ENCODE data around the gene FCER2. TPM values are rescaled to one million over a fixed set of nuclear protein-coding genes. Genes with fewer than 3 reads are reported as not detected.
A peak's percentile ranks its signal among the peaks of the same experiment; 100 is the strongest.
"Not testable (repeated sequence)": the region's sequence is repeated elsewhere in the genome, so short reads cannot be mapped to it uniquely, and the experiment has no call there.

FCER2 gene
- polyA plus RNA-seq (ENCODE audit: insufficient read length in 12 of 12) = 1 to 10 TPM in 1 of 12 donors, under 1 TPM in 9, not detected in 2; 0.27 to 1.8 (median 0.43) TPM
- long read RNA-seq, donor 1 = 0 reads
- long read RNA-seq, donor 2 = 0 reads
- long read RNA-seq, donor 3 = 0 reads
- long read RNA-seq, donor 4 = 0 reads
- long read RNA-seq, donor 5 = 0 reads
- long read RNA-seq, donor 6 = 0 reads
- long read RNA-seq, donor 7 = 0 reads
- long read RNA-seq, donor 8 = 0 reads
- long read RNA-seq, donor 9 = 0 reads
- long read RNA-seq, donor 10 = 0 reads
- long read RNA-seq, donor 11 = 0 reads

DNA sequence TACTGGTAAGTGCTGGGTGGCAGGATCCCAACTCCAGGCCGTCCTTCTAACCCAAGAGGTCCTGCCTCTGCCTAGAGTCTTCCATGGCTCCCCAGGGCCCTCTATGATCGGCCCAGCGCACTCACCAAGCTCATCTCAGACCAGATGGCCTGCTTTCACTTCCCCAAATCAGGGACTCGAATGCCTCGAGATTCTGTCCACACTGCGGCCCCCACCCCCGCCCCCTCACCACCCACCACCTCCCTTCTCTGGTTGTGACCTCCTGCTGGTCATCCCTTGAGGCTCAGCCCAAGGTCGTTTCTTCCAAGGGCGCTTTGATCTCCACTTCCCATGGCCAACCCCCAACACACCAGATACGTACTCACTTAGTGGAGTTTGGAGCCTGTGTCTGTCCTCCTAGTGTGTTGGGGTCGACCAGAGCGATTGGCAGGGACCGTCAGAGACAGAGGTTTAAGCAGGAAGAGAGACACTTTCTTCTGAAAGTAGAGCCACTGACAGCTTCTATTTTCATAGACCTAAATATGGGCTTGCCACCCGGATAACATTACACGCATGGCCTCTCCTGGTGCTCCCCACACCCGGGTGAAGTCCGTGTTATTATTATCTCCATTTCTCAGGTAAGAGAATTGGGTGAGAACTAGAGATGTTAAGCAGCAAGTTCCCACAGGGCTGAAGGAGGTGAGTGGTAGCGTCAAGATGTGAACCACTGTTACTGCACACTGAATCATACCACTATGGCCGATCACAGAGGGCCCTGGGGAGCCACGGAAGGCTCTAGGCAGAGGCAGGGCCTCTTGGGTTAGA lies at the start of gene FCER2:
TSS of gene FCER2 (minus strand) at position 478 of the 804 bp plus-strand sequence. CDS start 2,371 bp downstream, outside the sequence.
- no peak for DNase-seq

- no peak for DNase-seq
Observed at GRCh38 chr19:7751157-7751783, 49.3 kb upstream of the FCER2 start.

DNA sequence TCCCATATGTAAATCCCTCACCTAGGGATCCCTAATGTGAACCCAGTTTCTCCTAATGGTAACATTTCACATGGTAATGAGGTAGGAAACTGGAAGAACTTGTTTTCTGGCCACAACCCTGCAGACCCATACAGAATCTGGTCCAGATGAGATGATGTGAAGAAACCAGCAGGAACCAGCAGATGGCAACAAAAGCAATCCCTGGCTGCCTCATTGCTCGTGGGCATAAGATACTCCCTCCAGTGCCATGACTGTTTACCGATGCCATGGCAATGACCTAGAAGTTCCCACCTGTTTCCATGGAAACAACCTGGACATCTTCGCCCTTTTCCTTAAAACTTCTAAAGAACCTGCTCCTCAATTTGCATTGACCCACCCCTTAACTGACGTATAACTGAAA lies 46.8 kb upstream of the FCER2 start:
- no peak for DNase-seq

DNA sequence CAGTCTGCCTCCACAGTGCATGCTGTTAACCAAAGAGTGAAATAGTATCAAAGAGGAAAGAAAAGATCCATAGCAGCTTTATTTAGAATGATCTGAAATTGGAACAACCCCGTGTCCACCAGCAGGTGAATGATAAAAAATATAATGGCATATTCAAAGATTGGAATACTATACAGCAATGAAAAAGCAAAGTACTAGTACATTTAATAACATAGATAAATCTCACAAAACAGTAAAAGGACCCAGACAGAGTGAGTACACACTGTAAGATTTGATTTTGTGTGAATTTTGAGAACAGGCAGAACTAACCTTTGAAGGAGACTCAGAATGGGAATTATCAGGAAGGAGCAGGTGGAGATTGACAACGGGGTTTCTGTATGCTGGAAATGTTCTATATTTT lies 46.2 kb upstream of the FCER2 start:
- DNase-seq = no peak

DNA sequence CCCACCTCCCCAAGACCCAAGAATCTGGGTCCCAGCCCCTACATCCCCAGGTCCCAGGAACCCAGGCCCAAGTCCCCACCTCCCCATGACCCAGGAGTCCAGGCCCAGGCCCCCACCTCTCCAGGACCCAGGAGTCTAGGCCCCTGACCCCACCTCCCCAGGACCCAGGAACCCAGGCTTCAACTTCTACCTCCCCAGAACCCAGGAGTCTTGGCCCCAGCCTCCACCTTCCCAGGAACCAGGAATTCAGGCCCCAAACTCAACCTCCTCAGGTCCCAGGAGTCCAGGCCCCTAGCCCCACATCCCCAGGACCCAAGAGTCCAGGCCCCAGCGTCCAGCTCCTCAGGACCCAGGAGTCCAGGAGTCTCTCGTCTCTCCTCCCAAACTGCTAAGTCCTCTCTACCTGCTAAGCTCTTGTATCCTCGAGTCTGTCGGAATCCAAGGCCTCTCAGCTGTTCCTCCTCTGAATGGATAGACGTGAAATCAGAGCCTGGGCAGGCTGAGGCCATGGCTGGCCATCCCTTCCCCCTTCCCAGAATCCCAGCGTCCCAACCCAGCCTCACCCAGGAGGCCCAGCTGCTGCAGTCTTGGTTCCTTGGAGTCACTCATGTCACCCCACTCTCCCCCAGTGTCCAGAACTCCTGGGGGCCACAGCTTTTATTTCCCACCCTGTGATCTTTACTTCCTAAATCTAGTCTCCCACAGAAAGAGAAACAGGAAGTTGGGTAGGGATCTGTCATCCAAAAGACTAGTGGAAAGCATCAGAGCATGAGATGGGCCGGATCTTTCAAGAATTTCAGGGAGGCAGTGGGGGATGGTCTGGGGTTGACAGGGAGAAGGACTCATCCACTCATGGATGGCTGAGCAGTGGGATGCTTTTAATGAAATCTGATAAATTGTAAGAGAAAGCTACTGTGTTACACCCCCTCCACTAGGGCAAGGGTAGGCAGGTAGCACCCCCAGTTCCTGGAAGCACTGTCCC lies 45.3 kb upstream of the FCER2 start, which contains the start of gene CD209:
TSS of gene CD209 (minus strand) at position 632 of the 982 bp plus-strand sequence. CDS start at position 609, 23 bp downstream.
- DNase-seq = no peak

DNA sequence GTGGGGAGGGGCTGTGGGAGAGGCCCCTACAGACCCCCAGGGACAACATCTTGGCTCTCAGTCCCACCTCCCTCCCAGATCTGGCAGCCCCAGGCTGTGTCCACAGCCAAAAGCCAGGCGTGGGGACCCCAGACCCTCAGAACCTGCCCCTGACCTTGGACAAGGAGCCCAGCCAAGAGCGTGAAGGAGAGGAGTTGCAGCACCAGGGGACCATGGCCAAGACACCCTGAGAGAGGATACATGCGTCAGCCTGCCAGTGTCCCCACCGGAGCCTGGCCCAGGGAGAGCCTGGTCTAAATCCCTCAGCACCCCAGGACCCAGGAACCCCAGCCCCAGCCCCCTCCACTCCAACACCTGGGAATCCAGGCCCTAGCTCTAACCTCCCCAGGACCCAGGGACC lies 44.4 kb upstream of the FCER2 start:
- not testable (repeated sequence) for DNase-seq

GRCh38 chr19:7744871-7745650 lies 43.1 kb upstream of the FCER2 start:
- DNase-seq = no peak

DNA sequence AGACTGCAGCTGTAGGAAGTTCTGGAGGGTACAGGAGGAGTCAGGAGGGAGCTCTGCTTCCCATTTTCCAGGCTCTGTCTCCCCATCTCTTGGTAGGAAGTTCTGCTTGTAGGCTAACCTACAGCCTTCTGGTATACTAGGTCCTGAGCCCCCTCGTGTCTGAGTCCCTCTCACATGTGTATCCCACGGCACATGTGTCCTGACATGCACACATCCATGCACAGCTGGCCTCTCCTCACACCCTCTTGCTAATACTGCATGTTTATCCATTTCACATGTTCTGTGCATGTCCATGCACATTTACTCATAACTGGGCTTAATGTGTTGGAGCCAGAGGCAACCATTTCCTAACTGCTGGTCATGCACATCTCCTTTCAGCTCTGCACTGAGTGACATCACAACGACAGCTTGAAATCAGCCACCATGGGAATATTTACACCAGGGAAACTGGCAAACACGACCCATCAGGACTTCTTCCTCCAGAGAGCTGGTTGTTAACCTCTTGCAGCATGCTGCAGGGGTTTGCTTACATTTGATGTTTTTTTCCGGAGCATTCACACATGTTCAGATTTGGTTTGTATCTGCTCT lies 42.4 kb upstream of the FCER2 start:
- no peak for DNase-seq

DNA sequence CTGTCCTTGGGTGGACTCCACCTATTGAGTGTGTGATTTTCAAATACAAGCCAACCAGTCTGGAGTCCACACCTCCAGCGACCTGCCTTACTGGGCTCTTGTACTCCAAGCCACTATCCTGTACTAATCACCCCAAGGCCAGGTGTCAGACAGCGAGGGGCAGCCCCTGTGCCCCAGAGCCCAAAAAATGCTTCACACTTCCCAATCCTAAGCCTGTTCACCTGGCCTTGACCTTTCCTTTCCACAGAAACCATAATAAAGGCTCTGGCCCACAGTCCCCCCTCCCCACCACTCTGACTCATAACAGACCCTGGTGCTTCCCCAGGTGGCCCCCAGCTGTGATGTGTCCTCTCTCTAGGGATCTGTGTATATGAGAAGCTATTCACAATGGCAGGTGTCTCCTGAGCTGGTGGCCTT lies 41.5 kb upstream of the FCER2 start:
- DNase-seq = no peak

DNA sequence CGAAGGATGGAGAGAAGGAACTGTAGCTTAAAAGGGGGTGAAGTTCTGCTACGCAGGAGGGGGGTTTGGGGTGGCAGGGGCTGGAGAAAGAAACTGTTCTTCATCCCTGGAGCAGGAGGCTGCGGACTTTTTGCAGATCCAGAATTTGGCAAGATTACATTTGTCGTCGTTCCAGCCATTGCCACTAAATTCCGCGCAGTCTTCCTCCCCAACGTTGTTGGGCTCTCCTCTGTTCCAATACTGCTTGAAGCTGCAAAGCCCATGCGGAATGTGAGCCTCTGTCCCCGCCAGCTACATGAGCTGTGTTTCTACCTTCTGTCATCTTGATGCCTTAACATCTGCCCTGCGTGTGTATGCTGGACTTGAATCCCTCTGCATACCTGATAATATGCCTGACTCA lies 41.1 kb upstream of the FCER2 start:
- no peak for DNase-seq

DNA sequence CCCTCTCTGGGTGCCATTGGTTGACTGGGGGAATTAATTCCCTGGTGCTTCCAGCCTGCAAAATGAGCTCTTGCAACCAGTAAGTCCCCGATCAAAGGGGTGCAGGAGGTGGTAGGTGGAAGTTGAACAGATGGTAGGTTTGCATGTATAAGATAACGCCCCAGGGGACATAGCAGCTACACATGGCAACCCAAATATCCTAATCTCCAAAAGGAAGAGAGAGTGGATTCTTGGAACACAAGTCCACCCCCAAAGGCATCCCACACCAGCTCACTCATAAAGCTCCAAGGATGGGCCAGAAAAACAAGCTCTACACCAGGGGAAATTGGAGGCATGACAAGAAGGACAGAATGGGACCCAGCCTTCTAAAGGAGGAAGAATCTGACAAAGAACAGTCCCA lies 40.6 kb upstream of the FCER2 start:
- no peak for DNase-seq

- no peak for DNase-seq
Observed at GRCh38 chr19:7740682-7741054, 38.7 kb upstream of the FCER2 start.

DNA sequence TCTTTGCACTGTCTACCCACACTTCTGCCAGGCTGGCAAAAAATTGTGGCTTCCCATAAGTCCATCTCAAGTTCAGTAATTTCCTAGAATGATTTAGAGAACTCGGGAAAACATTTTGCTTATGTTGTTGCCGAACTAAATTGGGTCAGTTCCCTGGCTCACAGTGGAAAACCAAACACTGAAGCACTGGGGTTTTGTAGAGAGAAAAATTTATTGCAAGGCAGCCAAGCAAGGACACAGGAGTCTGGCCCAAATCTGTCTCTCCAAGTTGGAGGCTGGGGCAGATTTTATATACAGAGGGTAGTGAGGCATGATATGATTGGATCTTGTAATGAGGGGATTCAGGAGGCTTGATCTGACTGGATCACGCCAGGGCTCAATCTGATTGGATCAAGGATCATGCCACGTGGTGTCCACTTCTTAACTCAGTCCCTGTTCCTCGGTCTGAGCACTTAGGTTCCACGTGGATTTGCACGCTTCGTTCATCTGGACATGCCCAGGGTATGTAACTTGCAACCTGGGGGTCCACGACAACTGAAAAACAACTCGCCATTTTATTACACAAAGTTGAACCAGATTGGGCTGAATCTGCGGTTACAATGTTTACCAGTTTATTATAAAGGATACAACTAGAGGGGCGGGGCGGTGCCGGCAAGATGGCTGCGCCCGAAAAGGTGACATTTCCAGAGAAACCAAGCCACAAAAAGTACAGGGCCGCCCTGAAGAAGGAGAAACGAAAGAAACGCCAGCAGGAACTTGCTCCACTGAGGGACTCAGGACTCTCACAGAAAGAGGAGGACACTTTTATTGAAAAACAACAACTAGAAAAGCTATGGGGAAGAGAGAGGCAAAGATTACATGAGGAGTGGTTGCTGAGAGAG lies 38.1 kb upstream of the FCER2 start:
- DNase-seq = no peak

GRCh38 chr19:7739211-7739755 lies 37.4 kb upstream of the FCER2 start:
- no peak for DNase-seq

DNA sequence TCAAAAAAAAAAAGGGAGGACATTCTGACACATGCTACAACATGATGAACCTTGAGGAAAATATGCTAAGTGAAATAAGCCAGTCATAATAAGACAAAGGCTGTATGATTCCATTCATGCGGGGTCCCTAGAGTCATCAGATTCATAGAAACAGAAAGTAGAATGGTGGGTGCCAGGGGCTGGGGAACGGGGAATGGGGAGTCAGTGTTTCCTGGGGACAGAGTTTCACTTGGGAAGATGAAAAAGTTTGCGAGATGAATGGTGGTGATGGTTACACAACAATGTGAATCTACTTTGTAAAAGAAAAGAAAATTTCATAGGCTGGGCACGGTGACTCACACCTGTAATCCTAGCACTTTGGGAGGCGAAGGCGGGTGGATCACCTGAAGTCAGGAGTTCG lies 36.1 kb upstream of the FCER2 start:
- DNase-seq = no peak

DNA sequence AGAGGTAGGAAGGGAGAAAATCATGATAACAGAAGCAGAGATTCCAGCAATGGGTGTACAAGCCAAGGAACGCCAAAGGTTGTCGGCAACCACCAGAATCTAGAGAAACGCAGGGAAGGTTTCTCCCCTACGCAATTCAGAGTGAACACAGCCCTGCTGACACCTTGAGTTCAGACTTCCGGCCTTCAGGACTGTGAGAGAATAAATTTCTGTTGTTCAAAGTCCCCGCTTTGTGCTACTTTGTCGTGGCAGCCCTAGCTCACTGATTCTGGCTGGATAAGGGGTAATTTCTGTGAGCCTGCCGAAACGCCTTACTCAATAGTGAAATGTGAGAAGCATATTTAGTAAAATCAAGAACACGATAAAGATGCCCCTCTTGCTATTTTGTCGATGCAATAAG lies 35.3 kb upstream of the FCER2 start:
- DNase-seq = no peak

DNA sequence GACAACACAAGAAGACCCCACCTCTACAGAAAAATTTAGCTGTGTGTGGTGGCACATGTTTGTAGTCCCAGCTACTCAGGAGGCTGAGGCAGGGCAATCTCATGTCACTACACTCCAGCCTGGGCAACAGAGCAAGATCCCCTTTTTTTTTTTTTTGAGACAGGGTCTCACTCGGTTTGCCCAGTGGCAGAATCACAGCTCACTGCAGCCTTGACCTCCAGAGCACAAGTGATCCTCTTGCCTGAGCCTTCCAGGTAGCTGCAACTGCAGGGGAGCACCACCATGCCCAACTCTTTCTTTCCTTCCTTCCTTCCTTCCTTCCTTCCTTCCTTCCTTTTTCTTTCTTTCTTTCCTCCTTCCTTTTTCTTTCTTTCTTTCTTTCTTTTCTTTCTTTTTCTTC lies 34.2 kb upstream of the FCER2 start:
- DNase-seq = no peak

GRCh38 chr19:7734220-7735203 lies 32.6 kb upstream of the FCER2 start:
- peak; percentile 12 for DNase-seq
